Osteocyte (in vitro differentiated cells): ENCODE results near the gene LRRC43. TPM values are rescaled to one million over a fixed set of nuclear protein-coding genes. Genes with fewer than 3 reads are reported as not detected.
A peak's percentile ranks its signal among the peaks of the same experiment; 100 is the strongest.

Experiments used
- DNase-seq: peaks from one replicate; pipeline ENCODE4 v3.0.0; 2021; ENCODE audit warnings: mixed read lengths; ENCODE audit not compliant: unreplicated experiment; ENCODE audit errors: extremely low spot score
- H3K27ac Mint-ChIP-seq: one replicate; pipeline ENCODE4 v1.8.0; 2021; ENCODE audit warnings: mild to moderate bottlenecking, mixed read lengths; ENCODE audit not compliant: unreplicated experiment
- H3K27me3 Mint-ChIP-seq: one replicate; pipeline ENCODE4 v1.8.0; 2021; ENCODE audit warnings: mixed read lengths; ENCODE audit not compliant: unreplicated experiment
- H3K36me3 Mint-ChIP-seq: one replicate; pipeline ENCODE4 v1.8.0; 2021; ENCODE audit warnings: mixed read lengths; ENCODE audit not compliant: unreplicated experiment
- H3K4me1 Mint-ChIP-seq: one replicate; pipeline ENCODE4 v1.8.0; 2021; ENCODE audit warnings: mixed read lengths; ENCODE audit not compliant: unreplicated experiment
- H3K4me3 Mint-ChIP-seq: one replicate; pipeline ENCODE4 v1.8.0; 2021; ENCODE audit warnings: mild to moderate bottlenecking, moderate library complexity, mixed read lengths; ENCODE audit not compliant: unreplicated experiment
- H3K9me3 Mint-ChIP-seq: one replicate; pipeline ENCODE4 v1.8.0; 2021; ENCODE audit warnings: mixed read lengths; ENCODE audit not compliant: unreplicated experiment
- CTCF ChIP-seq: fragments of 200-600 bp; sonication (generic); IDR thresholded peaks from 2 replicates; pipeline ENCODE4 v1.5.0; 2021; ENCODE audit warnings: antibody characterized with exemption, mild to moderate bottlenecking, moderate library complexity
- total RNA-seq: library from RNA; stranded (reverse); gene quantifications from 2 replicates; pipeline ENCODE4 v1.2.1, GENCODE V29; 2021

Gene LRRC43
- total RNA-seq, 1 donor from 2014 or later, result 2.0 TPM

GRCh38 chr12:122185494-122186082 lies 2.7 kb downstream of the LRRC43 start:
- no peak overlapping the region for H3K4me3 Mint-ChIP-seq
- no peak for DNase-seq
- TF ChIP-seq CTCF, result no peak
- H3K4me1 Mint-ChIP-seq, result peaks cover 4% of the 10 kb centered on the region
- no peaks in the 10 kb centered on the region for H3K36me3 Mint-ChIP-seq
- H3K9me3 Mint-ChIP-seq, result no peaks in the 10 kb centered on the region
- no peak overlapping the region for H3K27ac Mint-ChIP-seq
- H3K27me3 Mint-ChIP-seq, result no peaks in the 10 kb centered on the region

- no peak for TF ChIP-seq CTCF
- H3K9me3 Mint-ChIP-seq, result no peaks in the 10 kb centered on the region
- peaks cover 3% of the 10 kb centered on the region for H3K27me3 Mint-ChIP-seq
- DNase-seq, result no peak
- no peak overlapping the region for H3K4me3 Mint-ChIP-seq
- H3K4me1 Mint-ChIP-seq, result peaks cover 4% of the 10 kb centered on the region
- H3K27ac Mint-ChIP-seq, result no peak overlapping the region
- H3K36me3 Mint-ChIP-seq, result no peaks in the 10 kb centered on the region
These were observed 4.5 kb downstream of the LRRC43 start for GRCh38 chr12:122187466-122187865.

GRCh38 chr12:122189626-122190475 lies 6.9 kb downstream of the LRRC43 start:
- H3K27me3 Mint-ChIP-seq, result peaks cover 8% of the 10 kb centered on the region
- H3K4me1 Mint-ChIP-seq, result no peaks in the 10 kb centered on the region
- TF ChIP-seq CTCF, result no peak
- DNase-seq, result no peak
- no peak overlapping the region for H3K27ac Mint-ChIP-seq
- no peaks in the 10 kb centered on the region for H3K36me3 Mint-ChIP-seq
- no peaks in the 10 kb centered on the region for H3K9me3 Mint-ChIP-seq
- no peak overlapping the region for H3K4me3 Mint-ChIP-seq

- H3K4me1 Mint-ChIP-seq, result no peaks in the 10 kb centered on the region
- H3K36me3 Mint-ChIP-seq, result no peaks in the 10 kb centered on the region
- TF ChIP-seq CTCF, result peak; percentile 74
- H3K27ac Mint-ChIP-seq, result no peak overlapping the region
- H3K27me3 Mint-ChIP-seq, result peaks cover 12% of the 10 kb centered on the region
- no peak overlapping the region for H3K4me3 Mint-ChIP-seq
- no peak for DNase-seq
- H3K9me3 Mint-ChIP-seq, result peaks cover 5% of the 10 kb centered on the region
These were observed 8.1 kb downstream of the LRRC43 start for GRCh38 chr12:122190842-122191668.
